ENCODE results near the gene TRPM3.

DNA sequence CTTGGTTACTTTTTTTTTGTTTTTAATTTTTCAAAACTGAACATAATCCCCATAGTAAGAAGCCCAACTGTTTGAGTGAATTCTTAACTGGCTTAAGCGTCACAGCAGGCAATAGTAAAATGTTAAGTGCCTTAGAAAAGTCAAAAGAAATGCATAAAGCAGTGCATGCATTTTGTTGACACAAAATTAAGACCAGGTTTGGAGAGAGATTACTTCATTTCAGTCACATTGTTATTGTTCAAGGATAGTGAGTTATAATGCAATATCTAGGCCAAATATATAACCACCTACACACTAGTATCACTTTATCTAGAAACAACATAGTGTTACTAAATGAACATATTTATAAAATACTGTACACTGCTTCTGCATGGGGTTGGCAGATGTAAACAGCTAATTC is 590.1 kb downstream of the TRPM3 start:
- TF ChIP-seq, protein P1, sequence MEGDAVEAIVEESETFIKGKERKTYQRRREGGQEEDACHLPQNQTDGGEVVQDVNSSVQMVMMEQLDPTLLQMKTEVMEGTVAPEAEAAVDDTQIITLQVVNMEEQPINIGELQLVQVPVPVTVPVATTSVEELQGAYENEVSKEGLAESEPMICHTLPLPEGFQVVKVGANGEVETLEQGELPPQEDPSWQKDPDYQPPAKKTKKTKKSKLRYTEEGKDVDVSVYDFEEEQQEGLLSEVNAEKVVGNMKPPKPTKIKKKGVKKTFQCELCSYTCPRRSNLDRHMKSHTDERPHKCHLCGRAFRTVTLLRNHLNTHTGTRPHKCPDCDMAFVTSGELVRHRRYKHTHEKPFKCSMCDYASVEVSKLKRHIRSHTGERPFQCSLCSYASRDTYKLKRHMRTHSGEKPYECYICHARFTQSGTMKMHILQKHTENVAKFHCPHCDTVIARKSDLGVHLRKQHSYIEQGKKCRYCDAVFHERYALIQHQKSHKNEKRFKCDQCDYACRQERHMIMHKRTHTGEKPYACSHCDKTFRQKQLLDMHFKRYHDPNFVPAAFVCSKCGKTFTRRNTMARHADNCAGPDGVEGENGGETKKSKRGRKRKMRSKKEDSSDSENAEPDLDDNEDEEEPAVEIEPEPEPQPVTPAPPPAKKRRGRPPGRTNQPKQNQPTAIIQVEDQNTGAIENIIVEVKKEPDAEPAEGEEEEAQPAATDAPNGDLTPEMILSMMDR (conservative IDR thresholded peaks at IDR 0.05) = no peak
- TF ChIP-seq ZFX (IDR thresholded peaks at IDR 0.05) = no peak

Measured in C4-2B (cell line).